ENCODE data around the gene OIT3. TPM values are rescaled to one million over a fixed set of nuclear protein-coding genes. Genes with fewer than 3 reads are reported as not detected.

Gene OIT3
- total RNA-seq, 4 donors from 2014 or later: 0.16 to 1.2 (median 0.27) TPM; not detected in 1

DNA sequence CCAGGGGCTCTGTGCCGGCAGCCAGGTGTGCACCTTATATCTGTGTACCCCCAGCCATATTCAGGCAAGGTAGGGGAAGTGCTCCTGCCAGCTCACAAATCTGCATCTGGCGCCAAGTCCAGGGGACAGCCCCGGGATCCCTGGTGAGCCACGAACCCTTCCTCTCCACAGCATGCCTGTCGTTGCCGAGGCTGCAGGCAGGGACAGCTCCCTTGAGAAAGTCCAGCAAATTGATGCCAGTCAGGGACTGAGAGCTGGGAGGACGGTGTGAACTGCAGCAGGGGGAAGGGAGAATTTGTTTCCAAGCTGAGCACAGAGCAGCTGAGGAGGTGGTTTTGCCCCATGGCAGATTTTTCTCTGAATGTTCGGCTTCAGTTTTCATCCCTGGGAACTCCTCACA lies 60.1 kb downstream of the OIT3 start:
- H3K27me3 ChIP-seq: no peaks in the 10 kb centered on the region
- no peak overlapping the region for H3K27ac ChIP-seq
- H3K4me3 ChIP-seq: peak overlapping the region in 1 of 4 donors; percentile 23
- no peak for TF ChIP-seq POLR2AphosphoS5 (IDR thresholded peaks at IDR 0.05)
- TF ChIP-seq POLR2A (IDR thresholded peaks at IDR 0.05): no peak
- TF ChIP-seq EP300 (IDR thresholded peaks at IDR 0.05; ENCODE audit: low read depth): no peak
- no peak for TF ChIP-seq CTCF (IDR thresholded peaks at IDR 0.05)
- WGBS, 2 donors (ENCODE audit: low coverage in 1 of 2): 64 to 100% methylated on average over 1 to 8 of the region's 8 CpGs
- DNase-seq: no peak
- H3K4me1 ChIP-seq: peaks cover 0 to 14% (median 5%) of the 10 kb centered on the region in 4 donors
- no peaks in the 10 kb centered on the region for H3K9me3 ChIP-seq
- in situ Hi-C loops (cut with MboI; ENCODE audit: low pct_ligation_motif_present in 1 of 4, low pct_unique_long_range_greater_than_20kb in 1 of 4, low sequenced_read_pairs in 3 of 4): no loop called here
- intact Hi-C loops (cut with DNase I; ENCODE audit: low total_unique reads): no loop called here
- H3K36me3 ChIP-seq: no peaks in the 10 kb centered on the region

DNA sequence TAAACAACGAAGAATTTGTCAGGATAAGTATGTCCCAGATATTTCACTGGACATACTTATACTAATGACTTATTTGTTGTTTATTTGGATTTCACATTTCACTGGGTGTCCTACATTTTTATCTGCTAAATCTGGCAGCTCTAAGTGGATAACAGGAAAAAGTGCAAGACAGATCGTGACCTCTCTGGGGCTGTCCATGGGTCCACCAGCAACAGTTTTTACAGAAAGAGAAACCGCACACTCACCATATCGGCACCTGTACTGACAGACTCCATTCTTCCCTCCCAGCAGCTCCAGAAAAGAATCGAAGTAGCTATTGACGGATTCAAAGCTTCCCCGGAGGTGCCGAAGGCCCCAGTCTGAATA lies 60.7 kb downstream of the OIT3 start:
- TF ChIP-seq EP300 (IDR thresholded peaks at IDR 0.05; ENCODE audit: low read depth): no peak
- TF ChIP-seq POLR2A (IDR thresholded peaks at IDR 0.05): no peak
- no peak for TF ChIP-seq POLR2AphosphoS5 (IDR thresholded peaks at IDR 0.05)
- no peak for TF ChIP-seq CTCF (IDR thresholded peaks at IDR 0.05)
- intact Hi-C loops (cut with DNase I; ENCODE audit: low total_unique reads): no loop called here
- Histone ChIP-seq H3K36me3 (no peaks in the 10 kb centered on the region), H3K4me3 (peak overlapping the region in 1 of 4 donors; percentile 23), H3K27ac (peak overlapping the region in 3 of 4 donors; percentile 14 to 62 (median 60)), H3K27me3 (no peaks in the 10 kb centered on the region), H3K9me3 (no peaks in the 10 kb centered on the region), H3K4me1 (peaks cover 0 to 10% (median 3%) of the 10 kb centered on the region in 4 donors)
- in situ Hi-C loops (cut with MboI; ENCODE audit: low pct_ligation_motif_present in 1 of 4, low pct_unique_long_range_greater_than_20kb in 1 of 4, low sequenced_read_pairs in 3 of 4): no loop called here
- DNase-seq: no peak
- 46 to 81% methylated on average over 1 to 8 of the region's 8 CpGs for WGBS, 2 donors (ENCODE audit: low coverage in 1 of 2)

DNA sequence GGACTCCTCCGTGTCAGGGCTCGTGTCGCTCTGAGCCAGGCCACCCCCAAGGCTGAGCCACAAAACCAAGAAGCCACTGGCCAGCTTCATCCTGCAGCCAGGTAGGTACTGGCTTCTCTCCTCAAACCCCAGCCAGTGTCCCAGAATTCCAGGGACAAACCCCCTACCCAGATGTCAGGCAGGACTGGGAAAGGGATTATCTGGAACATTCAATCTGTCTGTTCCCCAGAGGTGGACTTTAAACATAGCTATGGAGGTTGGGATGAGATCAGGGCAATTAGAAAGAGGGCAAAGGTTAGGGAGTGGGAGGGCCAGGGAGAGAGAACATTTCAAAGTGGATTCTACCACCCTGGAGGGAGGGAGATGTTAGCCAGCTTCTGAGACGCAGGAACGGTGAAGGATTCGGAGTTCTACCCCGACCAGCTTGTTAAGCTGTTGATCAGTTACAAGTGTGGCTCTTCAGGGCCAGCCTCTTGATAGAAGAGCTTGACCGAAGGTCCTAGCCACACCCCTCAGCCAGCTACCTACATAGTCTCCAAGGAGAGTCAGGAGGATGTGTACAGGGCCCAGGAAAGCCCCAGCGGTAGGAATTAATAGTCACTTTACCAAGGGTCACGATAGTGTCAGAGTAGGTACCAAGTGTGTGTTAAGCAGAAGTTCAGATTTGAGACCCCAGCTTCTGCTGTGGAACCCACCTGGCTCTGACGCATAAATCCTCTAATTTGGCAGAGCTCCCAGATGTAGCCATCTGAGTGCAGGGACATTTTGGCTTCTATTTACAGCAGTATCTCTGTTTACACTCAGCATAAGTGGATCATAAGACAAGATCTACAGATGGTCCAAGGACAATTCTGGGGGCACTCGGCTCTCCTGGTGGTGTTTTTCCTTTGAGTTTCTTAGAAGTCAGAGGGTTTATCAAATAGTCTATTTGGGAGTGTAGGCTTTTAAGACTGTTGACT lies 61.3 kb downstream of the OIT3 start, which contains the start of gene PLA2G12B:
PLA2G12B (minus strand) TSS at position 211 of the 959 bp plus-strand sequence; CDS start at position 90, 121 bp downstream.
- H3K27ac ChIP-seq: peak within 1 kb of the TSS; percentile 14 to 62 (median 46)
- H3K4me3 ChIP-seq: peak within 1 kb of the TSS in 1 of 4 donors; percentile 23
- peak; percentile 58 for DNase-seq
- in situ Hi-C loops (cut with MboI; ENCODE audit: low pct_ligation_motif_present in 1 of 4, low pct_unique_long_range_greater_than_20kb in 1 of 4, low sequenced_read_pairs in 3 of 4): no loop called here
- WGBS, 2 donors (ENCODE audit: low coverage in 1 of 2): 31 to 61% methylated on average over 6 to 12 of the region's 12 CpGs
- peaks cover 0 to 10% (median 3%) of the 10 kb centered on the region in 4 donors for H3K4me1 ChIP-seq
- no peaks in the 10 kb centered on the region for H3K9me3 ChIP-seq
- no peaks in the 10 kb centered on the region for H3K36me3 ChIP-seq
- TF ChIP-seq POLR2AphosphoS5 (IDR thresholded peaks at IDR 0.05): peak in 2 of 3 donors; percentile 22 to 32
- peak in 3 of 5 experiments; percentile 9 to 48 (median 27) for TF ChIP-seq CTCF (IDR thresholded peaks at IDR 0.05)
- TF ChIP-seq POLR2A (IDR thresholded peaks at IDR 0.05): peak; percentile 21
- no peak for TF ChIP-seq EP300 (IDR thresholded peaks at IDR 0.05; ENCODE audit: low read depth)
- intact Hi-C loops (cut with DNase I; ENCODE audit: low total_unique reads): no loop called here
- no peaks in the 10 kb centered on the region for H3K27me3 ChIP-seq

- in situ Hi-C loops (cut with MboI; ENCODE audit: low pct_ligation_motif_present in 1 of 4, low pct_unique_long_range_greater_than_20kb in 1 of 4, low sequenced_read_pairs in 3 of 4) (no loop called here), intact Hi-C loops (cut with DNase I; ENCODE audit: low total_unique reads) (no loop called here)
- no peak for TF ChIP-seq POLR2AphosphoS5 (IDR thresholded peaks at IDR 0.05)
- no peak for TF ChIP-seq EP300 (IDR thresholded peaks at IDR 0.05; ENCODE audit: low read depth)
- no peak for TF ChIP-seq CTCF (IDR thresholded peaks at IDR 0.05)
- no peak for TF ChIP-seq POLR2A (IDR thresholded peaks at IDR 0.05)
- H3K4me1 ChIP-seq: peaks cover 0 to 10% (median 3%) of the 10 kb centered on the region in 4 donors
- DNase-seq: no peak
- no peaks in the 10 kb centered on the region for H3K36me3 ChIP-seq
- no peaks in the 10 kb centered on the region for H3K9me3 ChIP-seq
- no peaks in the 10 kb centered on the region for H3K27me3 ChIP-seq
- no peak overlapping the region for H3K4me3 ChIP-seq
- H3K27ac ChIP-seq: no peak overlapping the region
Measured at GRCh38 chr10:72956001-72956400, 62.5 kb downstream of the OIT3 start.
